ENCODE measurements around the gene TTC39B.

The TTC39B gene

DNA sequence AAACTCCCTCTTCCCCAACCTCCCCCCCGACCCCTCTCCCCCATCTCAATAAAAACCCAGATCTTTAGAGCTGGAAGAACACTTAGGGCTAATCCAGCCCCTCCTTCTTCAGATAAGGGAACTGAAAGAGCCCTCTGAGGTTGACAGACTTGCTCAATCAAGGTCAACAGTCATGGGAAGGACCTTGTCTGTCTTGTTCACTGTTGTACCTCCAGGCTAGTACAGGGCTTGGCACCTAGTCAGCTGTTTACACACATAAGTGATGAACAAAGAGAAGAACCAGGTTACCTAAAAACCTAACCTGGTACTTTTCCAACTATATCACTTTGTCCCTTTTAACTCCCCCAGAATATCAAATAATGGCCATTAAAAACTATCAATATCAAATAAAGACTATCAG lies 2.4 kb downstream of the TTC39B start (continued):
- TF ChIP-seq ZFP3 (tag by site-specific recombination; IDR thresholded peaks at IDR 0.05; ENCODE audit: low read depth) (no peak), ZNF211 (tag by site-specific recombination; IDR thresholded peaks at IDR 0.05; ENCODE audit: low read depth) (no peak), ELK4 (IDR thresholded peaks at IDR 0.05; ENCODE audit: borderline replicate concordance, low read depth, low read length) (no peak), KLF10 (tag by site-specific recombination; IDR thresholded peaks at IDR 0.05) (no peak), ZNF221 (tag by site-specific recombination; IDR thresholded peaks at IDR 0.05; ENCODE audit: borderline replicate concordance) (no peak), ZBTB8A (tag by site-specific recombination; IDR thresholded peaks at IDR 0.05) (no peak), ZNF747 (tag by site-specific recombination; IDR thresholded peaks at IDR 0.05) (no peak), ZNF670 (tag by site-specific recombination; IDR thresholded peaks at IDR 0.05; ENCODE audit: low read depth) (no peak), ZNF416 (tag by site-specific recombination; IDR thresholded peaks at IDR 0.05) (no peak), ZNF175 (tag by site-specific recombination; IDR thresholded peaks at IDR 0.05) (no peak), SP7 (tag by site-specific recombination; IDR thresholded peaks at IDR 0.05) (no peak), ZNF777 (tag by site-specific recombination; IDR thresholded peaks at IDR 0.05; ENCODE audit: borderline replicate concordance) (no peak)
- TF ChIP-seq, protein P1, sequence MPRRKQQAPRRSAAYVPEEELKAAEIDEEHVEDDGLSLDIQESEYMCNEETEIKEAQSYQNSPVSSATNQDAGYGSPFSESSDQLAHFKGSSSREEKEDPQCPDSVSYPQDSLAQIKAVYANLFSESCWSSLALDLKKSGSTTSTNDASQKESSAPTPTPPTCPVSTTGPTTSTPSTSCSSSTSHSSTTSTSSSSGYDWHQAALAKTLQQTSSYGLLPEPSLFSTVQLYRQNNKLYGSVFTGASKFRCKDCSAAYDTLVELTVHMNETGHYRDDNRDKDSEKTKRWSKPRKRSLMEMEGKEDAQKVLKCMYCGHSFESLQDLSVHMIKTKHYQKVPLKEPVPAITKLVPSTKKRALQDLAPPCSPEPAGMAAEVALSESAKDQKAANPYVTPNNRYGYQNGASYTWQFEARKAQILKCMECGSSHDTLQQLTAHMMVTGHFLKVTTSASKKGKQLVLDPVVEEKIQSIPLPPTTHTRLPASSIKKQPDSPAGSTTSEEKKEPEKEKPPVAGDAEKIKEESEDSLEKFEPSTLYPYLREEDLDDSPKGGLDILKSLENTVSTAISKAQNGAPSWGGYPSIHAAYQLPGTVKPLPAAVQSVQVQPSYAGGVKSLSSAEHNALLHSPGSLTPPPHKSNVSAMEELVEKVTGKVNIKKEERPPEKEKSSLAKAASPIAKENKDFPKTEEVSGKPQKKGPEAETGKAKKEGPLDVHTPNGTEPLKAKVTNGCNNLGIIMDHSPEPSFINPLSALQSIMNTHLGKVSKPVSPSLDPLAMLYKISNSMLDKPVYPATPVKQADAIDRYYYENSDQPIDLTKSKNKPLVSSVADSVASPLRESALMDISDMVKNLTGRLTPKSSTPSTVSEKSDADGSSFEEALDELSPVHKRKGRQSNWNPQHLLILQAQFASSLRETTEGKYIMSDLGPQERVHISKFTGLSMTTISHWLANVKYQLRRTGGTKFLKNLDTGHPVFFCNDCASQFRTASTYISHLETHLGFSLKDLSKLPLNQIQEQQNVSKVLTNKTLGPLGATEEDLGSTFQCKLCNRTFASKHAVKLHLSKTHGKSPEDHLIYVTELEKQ (tag by site-specific recombination; IDR thresholded peaks at IDR 0.05; ENCODE audit: borderline replicate concordance), result no peak
- TF ChIP-seq, protein P2, sequence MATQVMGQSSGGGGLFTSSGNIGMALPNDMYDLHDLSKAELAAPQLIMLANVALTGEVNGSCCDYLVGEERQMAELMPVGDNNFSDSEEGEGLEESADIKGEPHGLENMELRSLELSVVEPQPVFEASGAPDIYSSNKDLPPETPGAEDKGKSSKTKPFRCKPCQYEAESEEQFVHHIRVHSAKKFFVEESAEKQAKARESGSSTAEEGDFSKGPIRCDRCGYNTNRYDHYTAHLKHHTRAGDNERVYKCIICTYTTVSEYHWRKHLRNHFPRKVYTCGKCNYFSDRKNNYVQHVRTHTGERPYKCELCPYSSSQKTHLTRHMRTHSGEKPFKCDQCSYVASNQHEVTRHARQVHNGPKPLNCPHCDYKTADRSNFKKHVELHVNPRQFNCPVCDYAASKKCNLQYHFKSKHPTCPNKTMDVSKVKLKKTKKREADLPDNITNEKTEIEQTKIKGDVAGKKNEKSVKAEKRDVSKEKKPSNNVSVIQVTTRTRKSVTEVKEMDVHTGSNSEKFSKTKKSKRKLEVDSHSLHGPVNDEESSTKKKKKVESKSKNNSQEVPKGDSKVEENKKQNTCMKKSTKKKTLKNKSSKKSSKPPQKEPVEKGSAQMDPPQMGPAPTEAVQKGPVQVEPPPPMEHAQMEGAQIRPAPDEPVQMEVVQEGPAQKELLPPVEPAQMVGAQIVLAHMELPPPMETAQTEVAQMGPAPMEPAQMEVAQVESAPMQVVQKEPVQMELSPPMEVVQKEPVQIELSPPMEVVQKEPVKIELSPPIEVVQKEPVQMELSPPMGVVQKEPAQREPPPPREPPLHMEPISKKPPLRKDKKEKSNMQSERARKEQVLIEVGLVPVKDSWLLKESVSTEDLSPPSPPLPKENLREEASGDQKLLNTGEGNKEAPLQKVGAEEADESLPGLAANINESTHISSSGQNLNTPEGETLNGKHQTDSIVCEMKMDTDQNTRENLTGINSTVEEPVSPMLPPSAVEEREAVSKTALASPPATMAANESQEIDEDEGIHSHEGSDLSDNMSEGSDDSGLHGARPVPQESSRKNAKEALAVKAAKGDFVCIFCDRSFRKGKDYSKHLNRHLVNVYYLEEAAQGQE (tag by site-specific recombination; IDR thresholded peaks at IDR 0.05), result no peak
- TF ChIP-seq, protein P3, sequence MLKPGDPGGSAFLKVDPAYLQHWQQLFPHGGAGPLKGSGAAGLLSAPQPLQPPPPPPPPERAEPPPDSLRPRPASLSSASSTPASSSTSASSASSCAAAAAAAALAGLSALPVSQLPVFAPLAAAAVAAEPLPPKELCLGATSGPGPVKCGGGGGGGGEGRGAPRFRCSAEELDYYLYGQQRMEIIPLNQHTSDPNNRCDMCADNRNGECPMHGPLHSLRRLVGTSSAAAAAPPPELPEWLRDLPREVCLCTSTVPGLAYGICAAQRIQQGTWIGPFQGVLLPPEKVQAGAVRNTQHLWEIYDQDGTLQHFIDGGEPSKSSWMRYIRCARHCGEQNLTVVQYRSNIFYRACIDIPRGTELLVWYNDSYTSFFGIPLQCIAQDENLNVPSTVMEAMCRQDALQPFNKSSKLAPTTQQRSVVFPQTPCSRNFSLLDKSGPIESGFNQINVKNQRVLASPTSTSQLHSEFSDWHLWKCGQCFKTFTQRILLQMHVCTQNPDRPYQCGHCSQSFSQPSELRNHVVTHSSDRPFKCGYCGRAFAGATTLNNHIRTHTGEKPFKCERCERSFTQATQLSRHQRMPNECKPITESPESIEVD (tag by site-specific recombination; IDR thresholded peaks at IDR 0.05), result no peak

GRCh38 chr9:15300218-15300617 lies 6.8 kb downstream of the TTC39B start:
- CTCF ChIA-PET, result no interaction called here
- H3K27ac ChIP-seq (ENCODE audit: extremely low read depth, low read depth, low read length), result no peak overlapping the region
- POLR2A ChIA-PET, result no interaction called here
- no peaks in the 10 kb centered on the region for H3K36me3 ChIP-seq (ENCODE audit: control insufficient read depth in 2 of 2, insufficient read depth in 1 of 2, low read length in 2 of 2)
- no peak overlapping the region for H3K4me3 ChIP-seq (ENCODE audit: low read depth, low read length)
- no peaks in the 10 kb centered on the region for H3K4me1 ChIP-seq (ENCODE audit: control insufficient read depth, insufficient read depth, low read length)
- H3K9me3 ChIP-seq (ENCODE audit: control insufficient read depth, insufficient read depth, low read depth, low read length), result no peaks in the 10 kb centered on the region
- no peak for TF ChIP-seq CTCF (tag by site-specific recombination; IDR thresholded peaks at IDR 0.05)
- TF ChIP-seq MYNN (tag by site-specific recombination; IDR thresholded peaks at IDR 0.05; ENCODE audit: borderline replicate concordance), result no peak
- no peak for TF ChIP-seq SP3 (tag by site-specific recombination; IDR thresholded peaks at IDR 0.05)
- no peak for TF ChIP-seq ZNF670 (tag by site-specific recombination; IDR thresholded peaks at IDR 0.05; ENCODE audit: low read depth)
- no peak for TF ChIP-seq ZNF514 (tag by site-specific recombination; IDR thresholded peaks at IDR 0.05)
- TF ChIP-seq, protein P1 (tag by site-specific recombination; IDR thresholded peaks at IDR 0.05; ENCODE audit: borderline replicate concordance), result no peak
- TF ChIP-seq ZIC2 (tag by site-specific recombination; IDR thresholded peaks at IDR 0.05), result no peak
